GM12878 (cell line): ENCODE measurements around the gene CEP63. TPM values are rescaled to one million over a fixed set of nuclear protein-coding genes. Genes with fewer than 3 reads are reported as not detected.

Source experiments
- ATAC-seq: fragments of 200-7000 bp; cut with Tn5 transposase; 3 replicates; pipeline ENCODE4 v1.9.1; 2020; ENCODE audit warnings: mild to moderate bottlenecking, moderate library complexity
- BruUV-seq: library from RNA; stranded (reverse); fragments of 400-500 nt; replicated peaks from 2 replicates; lab custom pipeline; 2021; lab: Mats Ljungman, UMichigan
- CTCF ChIA-PET: fragments of 300-600 bp; sonication (Branson Sonifier 250); formaldehyde crosslinking; extraction: SDS; loops from one replicate; lab custom pipeline; 2021; ENCODE audit warnings: inconsistent platforms; lab: Yijun Ruan, JAX
- POLR2A ChIA-PET: fragments of 350-600 bp; formaldehyde crosslinking; extraction: SDS; loops from one replicate; lab custom pipeline; 2021; ENCODE audit warnings: inconsistent platforms; lab: Charles Lee
- RAD21 ChIA-PET: fragments of 300-600 bp; sonication (Branson Sonifier 250); formaldehyde crosslinking; loops from one replicate; lab custom pipeline; 2023; ENCODE audit warnings: antibody characterized with exemption; ENCODE audit not compliant: unreplicated experiment; lab: Charles Lee
- SMC1A ChIA-PET: fragments of 300-600 bp; sonication (Branson Sonifier 250); formaldehyde crosslinking; loops from one replicate; lab custom pipeline; 2023; ENCODE audit not compliant: unreplicated experiment, uncharacterized antibody; lab: Charles Lee
- DNase-seq: peaks from one replicate; pipeline ENCODE4 v3.0.0-alpha.2; 2011; ENCODE audit warnings: low read depth, low spot score
- FAIRE-seq: peaks from 3 replicates; lab custom pipeline; 2011; peaks lifted over from hg19 to GRCh38; lab: Jason Lieb, UNC
- H2AFZ ChIP-seq: 2 replicates; pipeline ENCODE4 v1.6.0; 2011; ENCODE audit warnings: low read depth, low read length, control low read depth; ENCODE audit not compliant: control insufficient read depth
- H3K27ac ChIP-seq: 2 replicates; pipeline ENCODE4 v1.5.1; 2011; ENCODE audit warnings: control low read depth; ENCODE audit not compliant: control insufficient read depth, insufficient read depth
- H3K27me3 ChIP-seq, 2 experiments: replicated peaks in 1 of 2; 2 replicates each; pipeline versions ENCODE4 v1.6.0 to v1.6.1; 2011; ENCODE audit warnings: low read length in 1 of 2; ENCODE audit not compliant: control insufficient read depth in 2 of 2, insufficient read depth in 2 of 2
- H3K36me3 ChIP-seq, 2 experiments: 2 replicates each; pipeline ENCODE4 v1.5.1; 2011; ENCODE audit warnings: low read length in 1 of 2; ENCODE audit not compliant: control insufficient read depth in 2 of 2, insufficient read depth in 2 of 2
- H3K4me1 ChIP-seq: 2 replicates; pipeline ENCODE4 v1.6.1; 2011; ENCODE audit warnings: mild to moderate bottlenecking, low read length, moderate library complexity, mixed read lengths; ENCODE audit not compliant: control insufficient read depth, insufficient read depth
- H3K4me2 ChIP-seq: 2 replicates; pipeline ENCODE4 v1.6.0; 2011; ENCODE audit warnings: control low read depth; ENCODE audit not compliant: control insufficient read depth, insufficient read depth
- H3K4me3 ChIP-seq: fragments of 200-600 bp; sonication (generic); 2 replicates; pipeline ENCODE4 v1.5.1; 2016
- H3K79me2 ChIP-seq: 2 replicates; pipeline ENCODE4 v1.6.0; 2011; ENCODE audit warnings: low read length; ENCODE audit not compliant: control insufficient read depth, insufficient read depth
- H3K9ac ChIP-seq: 2 replicates; pipeline ENCODE4 v1.8.0; 2011; ENCODE audit warnings: low read length, control low read depth, mixed read lengths; ENCODE audit not compliant: control insufficient read depth, insufficient read depth
- H3K9me3 ChIP-seq: replicated peaks from 3 replicates; pipeline ENCODE4 v1.5.1; 2011; ENCODE audit warnings: mild to moderate bottlenecking, low read length; ENCODE audit not compliant: control insufficient read depth, insufficient read depth
- H4K20me1 ChIP-seq: 2 replicates; pipeline ENCODE4 v1.6.0; 2011; ENCODE audit not compliant: control insufficient read depth, insufficient read depth
- CREB1 ChIP-seq: IDR thresholded peaks from 2 replicates; pipeline ENCODE4 v1.6.1; 2012; ENCODE audit warnings: low read depth, mild to moderate bottlenecking, inconsistent platforms
- EED ChIP-seq: sonication (generic); IDR thresholded peaks from 2 replicates; pipeline ENCODE4 v1.6.1; 2016; ENCODE audit warnings: antibody characterized with exemption, low read depth
- FOXK2 ChIP-seq: fragments of 450-650 bp; IDR thresholded peaks from 2 replicates; pipeline ENCODE4 v1.6.1; 2017; ENCODE audit warnings: mild to moderate bottlenecking, moderate library complexity
- GATAD2B ChIP-seq: fragments of 450-650 bp; conservative IDR thresholded peaks from 2 replicates; pipeline ENCODE4 v1.6.1; 2017; ENCODE audit warnings: low read depth, mild to moderate bottlenecking, moderate library complexity
- NFXL1 ChIP-seq: fragments of 450-650 bp; IDR thresholded peaks from 2 replicates; pipeline ENCODE4 v1.6.1; 2017; ENCODE audit warnings: antibody characterized with exemption, mild to moderate bottlenecking, borderline replicate concordance
- SMAD5 ChIP-seq: IDR thresholded peaks from 2 replicates; pipeline ENCODE4 v1.6.1; 2016; ENCODE audit warnings: antibody characterized with exemption, low read depth
- ZNF217 ChIP-seq: fragments of 450-650 bp; IDR thresholded peaks from 2 replicates; pipeline ENCODE4 v1.6.1; 2017; ENCODE audit warnings: antibody characterized with exemption, mild to moderate bottlenecking
- ZNF622 ChIP-seq: fragments of 450-650 bp; IDR thresholded peaks from 2 replicates; pipeline ENCODE4 v1.6.1; 2017; ENCODE audit warnings: mild to moderate bottlenecking, inconsistent platforms
- WGBS: methylation state at CpG from one replicate; pipeline ENCODE4 v1.1.6; 2016; ENCODE audit warnings: low lambda C conversion rate; ENCODE audit not compliant: insufficient replicate concordance, insufficient coverage; ENCODE audit errors: missing lambda C conversion rate; 5-methylcytosine and 5-hydroxymethylcytosine counted together
- in situ Hi-C: fragments of 300-500 bp; cut with MboI; formaldehyde crosslinking; loops from 9 replicates; pipeline ENCODE4 v1.14.3; 2018; ENCODE audit warnings: mixed read lengths
- intact Hi-C: fragments of 100-400 bp; cut with micrococcal nuclease; formaldehyde crosslinking; loops from one replicate; pipeline ENCODE4 v1.14.2; 2022; ENCODE audit not compliant: unreplicated experiment
- polyA plus RNA-seq, 11 experiments: library from polyadenylated mRNA; depleted of rRNA in 4 of 11; unstranded in 6 of 11; stranded (reverse) in 5 of 11; fragments of >200 nt; fragmentation: Nextera tagmentation in 4 of 11; fragmentation: Illumina TruSeq in 1 of 11; extraction: Ambion mirVana in 4 of 11; extraction: Trizol in 1 of 11; gene quantifications; 1 replicate in 1 of 11; 2 replicates in 10 of 11; pipeline versions ENCODE4 v1.2.1 to v1.2.3, GENCODE V29; 2011 to 2016; ENCODE audit warnings: inconsistent platforms in 2 of 11, missing spikeins in 2 of 11, low read depth in 1 of 11
- total RNA-seq, 4 experiments: library from RNA; depleted of rRNA in 3 of 4; stranded (reverse); fragments of >200 nt in 3 of 4; fragmentation: Illumina TruSeq in 1 of 4; extraction: Trizol in 1 of 4; gene quantifications; 2 replicates each; pipeline versions ENCODE4 v1.2.1 to v1.2.3, GENCODE V29; 2013 to 2021
- TF ChIP-seq, protein P1 (sequence below): fragments of 150-350 bp; IDR thresholded peaks from 2 replicates; pipeline ENCODE4 v1.6.1; 2016; ENCODE audit warnings: low read depth, low read length
- TF ChIP-seq, protein P2 (sequence below): fragments of 450-650 bp; IDR thresholded peaks from 2 replicates; pipeline ENCODE4 v1.6.1; 2018; ENCODE audit warnings: borderline replicate concordance, mild to moderate bottlenecking; ENCODE audit not compliant: partially characterized antibody
- TF ChIP-seq, protein P3 (sequence below): IDR thresholded peaks from 2 replicates; pipeline ENCODE4 v1.6.1; 2012; ENCODE audit warnings: improper control_type of control experiment, low read depth, low read length; ENCODE audit not compliant: insufficient replicate concordance

Gene CEP63
- total and polyA plus RNA-seq, 10 of the 15 experiments (the other 5 are each of a cell fraction or from before 2014, with no cell fraction given): 14.0 to 36.9 (median 26.8) TPM

DNA sequence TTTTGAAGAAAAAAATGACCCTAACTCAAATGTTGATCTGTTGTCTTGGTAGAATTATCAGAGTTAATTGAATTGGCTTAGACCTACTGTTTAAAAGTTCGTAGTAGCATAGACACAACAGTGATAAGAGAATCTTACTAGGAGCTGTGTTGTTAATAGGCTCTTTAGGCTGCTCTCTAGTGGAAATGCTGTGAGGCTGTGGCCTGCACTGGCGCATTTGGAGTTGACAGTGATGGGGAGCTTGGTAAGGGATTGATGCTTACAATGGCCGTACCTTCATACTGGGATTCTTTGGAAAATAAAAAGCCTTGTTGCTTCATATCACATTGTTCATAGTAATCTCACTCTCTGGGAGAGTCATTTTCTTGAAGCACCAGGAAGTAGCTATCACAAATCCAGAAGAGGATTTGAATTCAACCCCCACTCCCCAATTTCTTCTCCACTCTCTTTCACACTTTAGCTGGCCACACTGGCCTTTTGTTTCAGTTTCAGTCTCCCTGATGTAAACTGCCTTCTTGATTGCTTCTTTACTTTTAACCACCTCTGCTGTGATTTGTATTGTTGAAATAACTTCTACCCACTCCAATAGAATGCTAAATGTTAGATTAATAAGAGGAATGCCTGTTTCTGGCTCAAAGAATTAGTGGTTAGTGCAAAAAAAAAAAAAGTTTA lies 56.6 kb downstream of the CEP63 start:
- peak; percentile 38; the same call in 2 of the 3 replicates for ATAC-seq
- Histone ChIP-seq H3K27me3 (no peaks in the 10 kb centered on the region), H3K4me3 (no peak overlapping the region), H3K27ac (no peak overlapping the region), H3K4me1 (no peaks in the 10 kb centered on the region), H3K9me3 (no peaks in the 10 kb centered on the region), H4K20me1 (no peaks in the 10 kb centered on the region), H3K36me3 (peaks cover 0 to under 1% of the 10 kb centered on the region in 2 experiments; a peak in 2 of 4 replicates), H2AFZ (no peak overlapping the region), H3K4me2 (no peak overlapping the region), H3K79me2 (no peaks in the 10 kb centered on the region), H3K9ac (no peak overlapping the region)
- ChIA-PET CTCF (interaction anchor here (1.0 kb wide), 2 partner anchors 9 to 12 kb away, joined by 3 read pairs; no protein-coding TSS in a partner anchor), SMC1A (interaction anchor here (0.7 kb wide), 1 partner anchor 1333 kb away, joined by 3 read pairs; no protein-coding TSS in a partner anchor), POLR2A (interaction anchor here (0.5 kb wide), 1 partner anchor 1594 kb away, joined by 5 read pairs; no protein-coding TSS in a partner anchor), RAD21 (interaction anchor here (0.7 kb wide), 1 partner anchor 69 kb away, joined by 3 read pairs; no protein-coding TSS in a partner anchor)
- FAIRE-seq: peak; percentile 44
- WGBS: 65% methylated on average over 3 of the region's 3 CpGs
- no TSS peak for BruUV-seq
- DNase-seq: no peak
- intact Hi-C loops (no loop called here), in situ Hi-C loops (no loop called here)
- TF ChIP-seq NFXL1 (no peak), SMAD5 (no peak), CREB1 (no peak), EED (no peak), ZNF622 (no peak), GATAD2B (no peak), ZNF217 (no peak), FOXK2 (no peak)
- TF ChIP-seq, protein P1, sequence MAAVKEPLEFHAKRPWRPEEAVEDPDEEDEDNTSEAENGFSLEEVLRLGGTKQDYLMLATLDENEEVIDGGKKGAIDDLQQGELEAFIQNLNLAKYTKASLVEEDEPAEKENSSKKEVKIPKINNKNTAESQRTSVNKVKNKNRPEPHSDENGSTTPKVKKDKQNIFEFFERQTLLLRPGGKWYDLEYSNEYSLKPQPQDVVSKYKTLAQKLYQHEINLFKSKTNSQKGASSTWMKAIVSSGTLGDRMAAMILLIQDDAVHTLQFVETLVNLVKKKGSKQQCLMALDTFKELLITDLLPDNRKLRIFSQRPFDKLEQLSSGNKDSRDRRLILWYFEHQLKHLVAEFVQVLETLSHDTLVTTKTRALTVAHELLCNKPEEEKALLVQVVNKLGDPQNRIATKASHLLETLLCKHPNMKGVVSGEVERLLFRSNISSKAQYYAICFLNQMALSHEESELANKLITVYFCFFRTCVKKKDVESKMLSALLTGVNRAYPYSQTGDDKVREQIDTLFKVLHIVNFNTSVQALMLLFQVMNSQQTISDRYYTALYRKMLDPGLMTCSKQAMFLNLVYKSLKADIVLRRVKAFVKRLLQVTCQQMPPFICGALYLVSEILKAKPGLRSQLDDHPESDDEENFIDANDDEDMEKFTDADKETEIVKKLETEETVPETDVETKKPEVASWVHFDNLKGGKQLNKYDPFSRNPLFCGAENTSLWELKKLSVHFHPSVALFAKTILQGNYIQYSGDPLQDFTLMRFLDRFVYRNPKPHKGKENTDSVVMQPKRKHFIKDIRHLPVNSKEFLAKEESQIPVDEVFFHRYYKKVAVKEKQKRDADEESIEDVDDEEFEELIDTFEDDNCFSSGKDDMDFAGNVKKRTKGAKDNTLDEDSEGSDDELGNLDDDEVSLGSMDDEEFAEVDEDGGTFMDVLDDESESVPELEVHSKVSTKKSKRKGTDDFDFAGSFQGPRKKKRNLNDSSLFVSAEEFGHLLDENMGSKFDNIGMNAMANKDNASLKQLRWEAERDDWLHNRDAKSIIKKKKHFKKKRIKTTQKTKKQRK: no peak
- TF ChIP-seq, protein P2, sequence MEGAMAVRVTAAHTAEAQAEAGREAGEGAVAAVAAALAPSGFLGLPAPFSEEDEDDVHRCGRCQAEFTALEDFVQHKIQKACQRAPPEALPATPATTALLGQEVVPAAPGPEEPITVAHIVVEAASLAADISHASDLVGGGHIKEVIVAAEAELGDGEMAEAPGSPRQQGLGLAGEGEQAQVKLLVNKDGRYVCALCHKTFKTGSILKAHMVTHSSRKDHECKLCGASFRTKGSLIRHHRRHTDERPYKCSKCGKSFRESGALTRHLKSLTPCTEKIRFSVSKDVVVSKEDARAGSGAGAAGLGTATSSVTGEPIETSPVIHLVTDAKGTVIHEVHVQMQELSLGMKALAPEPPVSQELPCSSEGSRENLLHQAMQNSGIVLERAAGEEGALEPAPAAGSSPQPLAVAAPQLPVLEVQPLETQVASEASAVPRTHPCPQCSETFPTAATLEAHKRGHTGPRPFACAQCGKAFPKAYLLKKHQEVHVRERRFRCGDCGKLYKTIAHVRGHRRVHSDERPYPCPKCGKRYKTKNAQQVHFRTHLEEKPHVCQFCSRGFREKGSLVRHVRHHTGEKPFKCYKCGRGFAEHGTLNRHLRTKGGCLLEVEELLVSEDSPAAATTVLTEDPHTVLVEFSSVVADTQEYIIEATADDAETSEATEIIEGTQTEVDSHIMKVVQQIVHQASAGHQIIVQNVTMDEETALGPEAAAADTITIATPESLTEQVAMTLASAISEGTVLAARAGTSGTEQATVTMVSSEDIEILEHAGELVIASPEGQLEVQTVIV: no peak
- TF ChIP-seq, protein P3, sequence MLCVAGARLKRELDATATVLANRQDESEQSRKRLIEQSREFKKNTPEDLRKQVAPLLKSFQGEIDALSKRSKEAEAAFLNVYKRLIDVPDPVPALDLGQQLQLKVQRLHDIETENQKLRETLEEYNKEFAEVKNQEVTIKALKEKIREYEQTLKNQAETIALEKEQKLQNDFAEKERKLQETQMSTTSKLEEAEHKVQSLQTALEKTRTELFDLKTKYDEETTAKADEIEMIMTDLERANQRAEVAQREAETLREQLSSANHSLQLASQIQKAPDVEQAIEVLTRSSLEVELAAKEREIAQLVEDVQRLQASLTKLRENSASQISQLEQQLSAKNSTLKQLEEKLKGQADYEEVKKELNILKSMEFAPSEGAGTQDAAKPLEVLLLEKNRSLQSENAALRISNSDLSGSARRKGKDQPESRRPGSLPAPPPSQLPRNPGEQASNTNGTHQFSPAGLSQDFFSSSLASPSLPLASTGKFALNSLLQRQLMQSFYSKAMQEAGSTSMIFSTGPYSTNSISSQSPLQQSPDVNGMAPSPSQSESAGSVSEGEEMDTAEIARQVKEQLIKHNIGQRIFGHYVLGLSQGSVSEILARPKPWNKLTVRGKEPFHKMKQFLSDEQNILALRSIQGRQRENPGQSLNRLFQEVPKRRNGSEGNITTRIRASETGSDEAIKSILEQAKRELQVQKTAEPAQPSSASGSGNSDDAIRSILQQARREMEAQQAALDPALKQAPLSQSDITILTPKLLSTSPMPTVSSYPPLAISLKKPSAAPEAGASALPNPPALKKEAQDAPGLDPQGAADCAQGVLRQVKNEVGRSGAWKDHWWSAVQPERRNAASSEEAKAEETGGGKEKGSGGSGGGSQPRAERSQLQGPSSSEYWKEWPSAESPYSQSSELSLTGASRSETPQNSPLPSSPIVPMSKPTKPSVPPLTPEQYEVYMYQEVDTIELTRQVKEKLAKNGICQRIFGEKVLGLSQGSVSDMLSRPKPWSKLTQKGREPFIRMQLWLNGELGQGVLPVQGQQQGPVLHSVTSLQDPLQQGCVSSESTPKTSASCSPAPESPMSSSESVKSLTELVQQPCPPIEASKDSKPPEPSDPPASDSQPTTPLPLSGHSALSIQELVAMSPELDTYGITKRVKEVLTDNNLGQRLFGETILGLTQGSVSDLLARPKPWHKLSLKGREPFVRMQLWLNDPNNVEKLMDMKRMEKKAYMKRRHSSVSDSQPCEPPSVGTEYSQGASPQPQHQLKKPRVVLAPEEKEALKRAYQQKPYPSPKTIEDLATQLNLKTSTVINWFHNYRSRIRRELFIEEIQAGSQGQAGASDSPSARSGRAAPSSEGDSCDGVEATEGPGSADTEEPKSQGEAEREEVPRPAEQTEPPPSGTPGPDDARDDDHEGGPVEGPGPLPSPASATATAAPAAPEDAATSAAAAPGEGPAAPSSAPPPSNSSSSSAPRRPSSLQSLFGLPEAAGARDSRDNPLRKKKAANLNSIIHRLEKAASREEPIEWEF: no peak
